GM19324 (cell line): ENCODE measurements around the gene ATP1B1.

Experiments
- ATAC-seq: cut with Tn5 transposase; IDR thresholded peaks from one replicate; pipeline ENCODE4 v1.9.1; 2021; ENCODE audit warnings: mild to moderate bottlenecking, moderate library complexity; ENCODE audit not compliant: unreplicated experiment, low FRiP score

Gene ATP1B1

GRCh38 chr1:169092399-169092798 is 14.1 kb upstream of the ATP1B1 start:
- ATAC-seq: no peak

GRCh38 chr1:169094897-169095569 is 11.5 kb upstream of the ATP1B1 start:
- ATAC-seq: no peak

DNA sequence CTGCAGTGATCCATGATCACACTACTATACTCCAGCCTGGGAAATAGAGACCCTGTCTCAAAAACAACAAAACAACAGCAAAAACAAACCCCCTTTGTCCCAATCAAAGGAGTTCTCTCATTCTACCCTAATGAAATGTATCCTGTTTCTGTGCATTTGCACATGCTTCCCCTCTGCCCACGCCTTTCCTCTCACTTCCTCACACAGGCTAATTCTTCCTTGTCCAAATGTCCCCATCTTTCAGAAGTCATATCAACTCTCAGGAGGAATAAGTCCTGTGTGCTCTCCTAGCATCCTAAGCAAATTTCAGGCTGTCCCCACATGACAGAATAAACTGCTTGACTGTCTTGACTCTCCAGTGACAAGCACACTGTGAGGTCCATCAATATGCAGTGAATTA is 8.1 kb upstream of the ATP1B1 start:
- ATAC-seq: no peak

- ATAC-seq: no peak
Observed at GRCh38 chr1:169099561-169099960, 6.9 kb upstream of the ATP1B1 start.

GRCh38 chr1:169100208-169100607 is 6.3 kb upstream of the ATP1B1 start:
- ATAC-seq: no peak

DNA sequence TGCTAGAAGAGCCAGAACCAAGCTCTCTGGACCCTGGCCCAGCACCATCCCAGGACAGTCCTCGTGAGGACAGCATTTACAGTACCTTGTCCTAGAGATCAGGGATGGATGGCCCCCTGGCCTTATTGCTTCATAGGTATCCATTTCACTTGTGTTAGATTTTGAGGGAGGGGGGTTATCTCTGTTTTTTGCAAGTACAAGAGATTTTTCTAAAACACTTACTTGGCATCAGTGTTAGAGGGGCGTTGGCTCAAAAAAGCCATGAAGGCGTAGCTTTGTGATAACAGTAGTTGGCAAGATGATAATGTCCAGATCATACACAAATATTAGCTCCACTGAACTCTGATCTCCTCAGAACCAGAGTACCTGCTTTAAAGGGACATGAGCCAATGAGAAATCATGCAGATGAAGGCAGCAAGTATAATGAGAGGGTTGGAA is 5.8 kb upstream of the ATP1B1 start:
- no peak for ATAC-seq

DNA sequence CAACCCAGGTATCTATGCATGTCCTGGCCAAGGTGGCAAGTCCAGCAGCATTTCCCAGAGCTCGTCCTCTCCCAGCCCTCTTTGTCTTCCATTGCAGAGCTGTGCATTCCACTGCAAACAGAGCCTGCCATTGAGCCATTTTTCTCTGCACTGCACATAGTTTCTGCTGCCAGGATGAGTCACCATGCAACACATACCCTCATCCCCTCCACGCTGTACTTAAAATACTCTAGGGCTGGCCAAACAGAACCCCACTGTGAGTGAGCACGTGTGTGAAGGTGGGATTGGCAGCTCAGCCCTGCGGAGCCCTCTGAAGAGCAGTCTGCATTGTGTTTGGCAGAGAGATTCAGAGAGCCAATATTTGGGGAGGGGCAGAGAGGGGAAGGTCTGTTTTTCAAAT is 3.9 kb upstream of the ATP1B1 start:
- no peak for ATAC-seq

DNA sequence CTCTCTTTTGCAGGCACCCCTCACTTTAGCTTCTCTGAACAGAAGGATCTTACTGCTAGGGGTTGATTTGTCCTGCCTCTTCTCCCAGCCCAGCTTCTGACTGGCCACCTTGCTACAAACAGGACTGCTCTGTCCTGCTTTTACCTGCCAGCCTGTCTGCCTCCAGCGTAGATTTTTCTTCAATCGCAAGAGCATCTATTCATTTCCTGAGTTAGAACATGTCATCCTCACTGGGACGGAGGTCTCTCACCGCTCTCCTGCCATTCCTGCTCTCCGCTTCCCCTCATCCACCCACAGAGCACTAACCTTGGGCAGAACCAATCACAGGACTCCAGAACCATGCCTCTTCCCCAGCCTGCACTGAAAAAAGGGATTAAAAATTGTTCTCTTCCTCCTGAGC is 3.5 kb upstream of the ATP1B1 start:
- no peak for ATAC-seq

- no peak for ATAC-seq
Observed at GRCh38 chr1:169103480-169103893, 3.0 kb upstream of the ATP1B1 start.

- ATAC-seq: no peak
Observed at GRCh38 chr1:169105087-169105433, 1.4 kb upstream of the ATP1B1 start.

GRCh38 chr1:169105434-169106094 is 926 bp upstream of the ATP1B1 start:
- peak; percentile 46 for ATAC-seq

- ATAC-seq: peak; percentile 1
Observed at GRCh38 chr1:169106921-169107602, 572 bp downstream of the ATP1B1 start.

- ATAC-seq: no peak
Observed at GRCh38 chr1:169107603-169108208, 1.2 kb downstream of the ATP1B1 start.

GRCh38 chr1:169108223-169108622 is 1.7 kb downstream of the ATP1B1 start:
- ATAC-seq: no peak

DNA sequence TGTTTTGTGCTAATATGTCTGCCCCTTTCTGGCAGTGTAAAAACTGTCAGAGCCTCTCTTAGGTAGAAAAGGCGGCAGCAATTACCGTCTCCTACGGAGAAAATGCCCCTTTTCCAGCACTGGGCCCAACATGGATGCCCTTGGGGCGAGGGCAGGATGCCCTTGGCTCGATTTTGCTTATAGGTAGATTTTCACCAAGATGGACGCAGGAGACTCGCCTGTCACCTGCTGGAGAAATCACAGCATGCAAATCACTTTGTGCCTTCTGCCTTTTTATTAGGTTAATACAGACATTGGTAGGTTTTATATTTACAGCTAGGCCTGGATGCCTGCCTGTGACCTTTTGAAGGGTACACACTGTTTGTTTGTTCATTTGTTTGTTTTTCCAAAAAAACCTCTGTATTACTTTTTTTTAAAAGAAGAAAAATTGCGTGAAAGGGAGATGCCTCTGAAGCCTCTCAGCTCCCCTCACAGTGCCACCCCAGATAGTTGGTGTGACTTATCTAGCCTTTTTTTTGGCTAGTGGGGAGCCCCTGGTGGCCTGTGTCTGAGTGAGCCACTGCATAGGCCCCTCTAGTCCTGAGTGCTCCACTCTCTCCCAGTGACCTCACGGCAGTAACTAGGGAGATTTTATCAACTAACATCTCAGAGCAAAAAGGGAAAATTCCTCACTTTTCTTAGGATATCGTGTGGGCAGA is 2.5 kb downstream of the ATP1B1 start:
- ATAC-seq: no peak

DNA sequence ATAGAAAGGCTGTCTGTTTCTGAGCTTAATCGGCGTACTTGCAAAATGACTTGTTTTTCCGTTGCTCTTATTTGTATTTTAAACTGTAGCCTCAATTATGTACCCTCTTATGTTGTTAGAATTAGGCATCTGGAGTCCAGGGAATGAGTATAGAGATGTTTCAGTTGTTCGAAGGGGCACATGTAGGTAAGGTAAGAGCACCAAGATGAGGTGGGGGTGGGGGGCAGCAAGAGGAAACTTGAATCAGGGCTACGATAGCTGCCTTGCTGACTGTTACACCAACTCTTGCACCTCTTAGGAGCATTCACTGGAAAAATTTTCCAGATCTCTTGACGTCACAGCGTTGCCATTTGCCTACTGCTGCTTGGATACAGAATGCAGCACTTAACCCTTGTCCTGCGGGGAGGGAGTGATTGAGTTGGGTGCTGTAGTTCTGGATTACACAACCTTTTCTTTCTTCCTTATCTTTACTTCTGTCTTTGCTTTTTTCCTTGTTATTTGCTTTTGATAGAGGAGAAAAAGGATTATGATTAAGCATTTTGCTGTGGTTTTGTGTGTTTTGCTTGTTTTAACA is 3.2 kb downstream of the ATP1B1 start:
- ATAC-seq: no peak

- ATAC-seq: no peak
Observed at GRCh38 chr1:169110236-169110635, 3.7 kb downstream of the ATP1B1 start.

DNA sequence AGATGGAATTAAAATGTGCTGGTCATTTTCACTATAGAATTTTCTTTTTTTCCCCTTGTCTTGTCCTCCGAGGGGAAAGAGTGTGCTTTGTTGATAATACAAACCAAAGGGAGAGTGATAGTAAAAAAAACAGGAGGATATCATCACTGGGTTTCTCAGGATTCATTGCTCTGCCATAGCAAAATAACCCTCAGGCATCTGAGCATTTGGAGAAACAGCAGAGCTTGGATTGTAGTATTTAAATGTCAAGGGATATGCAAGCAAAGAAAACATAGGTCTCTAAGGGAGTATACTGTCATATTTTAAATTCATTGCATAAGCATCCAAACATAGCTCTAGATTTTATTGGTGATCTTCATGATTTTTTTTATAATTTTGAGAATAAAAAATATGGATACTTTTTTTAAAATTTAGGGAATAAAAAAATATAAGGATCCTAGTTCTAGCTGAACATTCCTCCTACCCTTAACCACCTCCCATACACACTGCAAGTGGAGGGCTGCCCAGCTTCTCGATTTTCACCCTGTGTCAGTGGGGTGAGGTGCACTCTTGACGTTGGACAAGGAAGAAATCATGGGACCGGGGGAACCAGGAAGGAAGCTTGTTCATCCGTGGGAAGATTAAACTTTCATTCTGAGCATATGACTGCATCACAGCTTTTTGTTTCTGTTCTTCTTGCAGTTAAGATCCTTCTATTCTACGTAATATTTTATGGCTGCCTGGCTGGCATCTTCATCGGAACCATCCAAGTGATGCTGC is 4.4 kb downstream of the ATP1B1 start:
- ATAC-seq: no peak

DNA sequence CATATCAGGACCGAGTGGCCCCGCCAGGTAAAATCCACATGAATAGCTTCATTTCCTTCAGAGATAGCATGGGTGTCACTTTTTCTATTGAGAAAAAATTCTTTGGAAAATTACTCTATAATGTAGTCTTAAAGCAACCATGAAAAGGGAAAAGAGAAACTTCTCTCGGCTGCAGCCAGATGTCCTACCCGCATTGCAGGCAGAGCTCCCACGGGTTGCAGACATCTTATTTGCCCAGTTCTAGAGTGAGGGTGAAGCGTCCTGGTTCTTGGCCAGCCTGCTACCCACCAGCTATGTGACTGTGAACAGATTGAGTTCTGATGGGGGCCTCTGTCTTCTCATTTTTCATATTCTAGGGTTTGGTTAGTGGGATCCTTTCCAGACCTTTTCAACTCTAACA is 5.0 kb downstream of the ATP1B1 start:
- ATAC-seq: no peak

- no peak for ATAC-seq
Observed at GRCh38 chr1:169112241-169112640, 5.8 kb downstream of the ATP1B1 start.
